Ishikawa (cell line): Measurements from ENCODE around the gene CCDC73.

ENCODE experiments used
- CEBPB ChIP-seq: IDR thresholded peaks from 2 replicates; pipeline ENCODE4 v1.6.1; 2012
- CREB1 ChIP-seq: IDR thresholded peaks from 2 replicates; pipeline ENCODE4 v1.6.1; 2012; ENCODE audit warnings: low read depth
- EGR1 ChIP-seq: IDR thresholded peaks from 2 replicates; pipeline ENCODE4 v1.6.1; 2012
- EP300 ChIP-seq: IDR thresholded peaks from 2 replicates; pipeline ENCODE4 v1.6.1; 2012; ENCODE audit warnings: borderline replicate concordance
- FOXM1 ChIP-seq: IDR thresholded peaks from 2 replicates; pipeline ENCODE4 v1.6.1; 2012; ENCODE audit warnings: low read depth, borderline replicate concordance
- NFIC ChIP-seq: IDR thresholded peaks from 2 replicates; pipeline ENCODE4 v1.6.1; 2012
- TAF1 ChIP-seq: IDR thresholded peaks from 2 replicates; pipeline ENCODE4 v1.6.1; 2012; ENCODE audit warnings: low read depth, mild to moderate bottlenecking
- TCF12 ChIP-seq: IDR thresholded peaks from 2 replicates; pipeline ENCODE4 v1.6.1; 2012; ENCODE audit warnings: low read depth
- TEAD4 ChIP-seq: IDR thresholded peaks from 2 replicates; pipeline ENCODE4 v1.6.1; 2012
- YY1 ChIP-seq: IDR thresholded peaks from 2 replicates; pipeline ENCODE4 v1.6.1; 2012; ENCODE audit warnings: low read depth
- TF ChIP-seq, protein P1 (sequence below): IDR thresholded peaks from 2 replicates; pipeline ENCODE4 v1.6.1; 2012; ENCODE audit warnings: low read depth, mild to moderate bottlenecking
- TF ChIP-seq, protein P2 (sequence below): IDR thresholded peaks from 2 replicates; pipeline ENCODE4 v1.6.1; 2012

- TF ChIP-seq, protein P1, sequence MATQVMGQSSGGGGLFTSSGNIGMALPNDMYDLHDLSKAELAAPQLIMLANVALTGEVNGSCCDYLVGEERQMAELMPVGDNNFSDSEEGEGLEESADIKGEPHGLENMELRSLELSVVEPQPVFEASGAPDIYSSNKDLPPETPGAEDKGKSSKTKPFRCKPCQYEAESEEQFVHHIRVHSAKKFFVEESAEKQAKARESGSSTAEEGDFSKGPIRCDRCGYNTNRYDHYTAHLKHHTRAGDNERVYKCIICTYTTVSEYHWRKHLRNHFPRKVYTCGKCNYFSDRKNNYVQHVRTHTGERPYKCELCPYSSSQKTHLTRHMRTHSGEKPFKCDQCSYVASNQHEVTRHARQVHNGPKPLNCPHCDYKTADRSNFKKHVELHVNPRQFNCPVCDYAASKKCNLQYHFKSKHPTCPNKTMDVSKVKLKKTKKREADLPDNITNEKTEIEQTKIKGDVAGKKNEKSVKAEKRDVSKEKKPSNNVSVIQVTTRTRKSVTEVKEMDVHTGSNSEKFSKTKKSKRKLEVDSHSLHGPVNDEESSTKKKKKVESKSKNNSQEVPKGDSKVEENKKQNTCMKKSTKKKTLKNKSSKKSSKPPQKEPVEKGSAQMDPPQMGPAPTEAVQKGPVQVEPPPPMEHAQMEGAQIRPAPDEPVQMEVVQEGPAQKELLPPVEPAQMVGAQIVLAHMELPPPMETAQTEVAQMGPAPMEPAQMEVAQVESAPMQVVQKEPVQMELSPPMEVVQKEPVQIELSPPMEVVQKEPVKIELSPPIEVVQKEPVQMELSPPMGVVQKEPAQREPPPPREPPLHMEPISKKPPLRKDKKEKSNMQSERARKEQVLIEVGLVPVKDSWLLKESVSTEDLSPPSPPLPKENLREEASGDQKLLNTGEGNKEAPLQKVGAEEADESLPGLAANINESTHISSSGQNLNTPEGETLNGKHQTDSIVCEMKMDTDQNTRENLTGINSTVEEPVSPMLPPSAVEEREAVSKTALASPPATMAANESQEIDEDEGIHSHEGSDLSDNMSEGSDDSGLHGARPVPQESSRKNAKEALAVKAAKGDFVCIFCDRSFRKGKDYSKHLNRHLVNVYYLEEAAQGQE, result no peak
- no peak for TF ChIP-seq NFIC
- TF ChIP-seq, protein P2, sequence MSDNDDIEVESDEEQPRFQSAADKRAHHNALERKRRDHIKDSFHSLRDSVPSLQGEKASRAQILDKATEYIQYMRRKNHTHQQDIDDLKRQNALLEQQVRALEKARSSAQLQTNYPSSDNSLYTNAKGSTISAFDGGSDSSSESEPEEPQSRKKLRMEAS, result no peak
- no peak for TF ChIP-seq CREB1
- no peak for TF ChIP-seq EP300
- no peak for TF ChIP-seq EGR1
- TF ChIP-seq CEBPB, result no peak
- TF ChIP-seq TCF12, result no peak
- TF ChIP-seq FOXM1, result no peak
- TF ChIP-seq TAF1, result no peak
- TF ChIP-seq YY1, result no peak
- no peak for TF ChIP-seq TEAD4
These were observed 87.3 kb downstream of the CCDC73 start for GRCh38 chr11:32706985-32707741.
